Neural cell (in vitro differentiated cells): ENCODE data around the gene CASP9. TPM values are rescaled to one million over a fixed set of nuclear protein-coding genes. Genes with fewer than 3 reads are reported as not detected.

Source experiments
- H2AFZ ChIP-seq: fragments of 200-600, 300-800 bp; sonication (generic), shearing (Covaris generic); 2 replicates; pipeline ENCODE4 v1.6.0; 2014; ENCODE audit warnings: low read depth, mild to moderate bottlenecking, antibody characterized with exemption, low read length, moderate library complexity
- H3F3A ChIP-seq: fragments of 200-600 bp; shearing (Covaris generic); 2 replicates; pipeline ENCODE4 v1.6.1; 2016; ENCODE audit warnings: mild to moderate bottlenecking, moderate library complexity, mixed read lengths, antibody characterized with exemption, low read length; ENCODE audit not compliant: insufficient read depth, poor library complexity, severe bottlenecking
- H3K27ac ChIP-seq: fragments of 200-600, 300-800 bp; sonication (generic), shearing (Covaris generic); 2 replicates; pipeline ENCODE4 v1.5.1; 2014; ENCODE audit warnings: mild to moderate bottlenecking, low read length, moderate library complexity
- H3K27me3 ChIP-seq: fragments of 300-800, 200-600 bp; sonication (generic), shearing (Covaris generic); 2 replicates; pipeline ENCODE4 v1.6.0; 2014; ENCODE audit warnings: mild to moderate bottlenecking, low read depth, low read length, moderate library complexity; ENCODE audit not compliant: insufficient read depth
- H3K36me3 ChIP-seq: fragments of 300-800, 200-600 bp; sonication (generic), shearing (Covaris generic); 2 replicates; pipeline ENCODE4 v1.5.1; 2014; ENCODE audit warnings: mild to moderate bottlenecking, antibody characterized with exemption, low read length, moderate library complexity; ENCODE audit not compliant: insufficient read depth
- H3K4me2 ChIP-seq: fragments of 300-800, 200-600 bp; sonication (generic), shearing (Covaris generic); 2 replicates; pipeline ENCODE4 v1.6.0; 2014; ENCODE audit warnings: mild to moderate bottlenecking, low read length
- H3K4me3 ChIP-seq: fragments of 300-800, 200-600 bp; sonication (generic), shearing (Covaris generic); 2 replicates; pipeline ENCODE4 v1.5.1; 2014; ENCODE audit warnings: mild to moderate bottlenecking, low read length, moderate library complexity
- H3K79me2 ChIP-seq: fragments of 200-600 bp; shearing (Covaris generic); replicated peaks from 2 replicates; pipeline ENCODE4 v1.6.0; 2014; ENCODE audit warnings: mild to moderate bottlenecking, low read length, moderate library complexity; ENCODE audit not compliant: insufficient read depth
- H3K9ac ChIP-seq: fragments of 300-800, 200-600 bp; sonication (generic), shearing (Covaris generic); 2 replicates; pipeline ENCODE4 v1.6.1; 2016; ENCODE audit warnings: mild to moderate bottlenecking, low read length, mixed read lengths
- H3K9me2 ChIP-seq: fragments of 200-600 bp; shearing (Covaris generic); 2 replicates; pipeline ENCODE4 v1.6.1; 2016; ENCODE audit warnings: mild to moderate bottlenecking, low read length, mixed read lengths; ENCODE audit not compliant: insufficient read depth
- H3K9me3 ChIP-seq: fragments of 200-600, 300-800 bp; sonication (generic), shearing (Covaris generic); 2 replicates; pipeline ENCODE4 v1.6.1; 2016; ENCODE audit warnings: mild to moderate bottlenecking, mixed run types, low read length, moderate library complexity, mixed read lengths
- H4K20me1 ChIP-seq: fragments of 200-600 bp; shearing (Covaris generic); 2 replicates; pipeline ENCODE4 v1.6.1; 2016; ENCODE audit warnings: mild to moderate bottlenecking, mixed run types; ENCODE audit not compliant: insufficient read depth
- EP300 ChIP-seq: fragments of 450-650 bp; conservative IDR thresholded peaks from 2 replicates; pipeline ENCODE4 v1.6.1; 2014; ENCODE audit warnings: antibody characterized with exemption, mild to moderate bottlenecking, moderate library complexity; ENCODE audit not compliant: poor library complexity, severe bottlenecking
- EZH2 ChIP-seq: fragments of 200-600, 300-800 bp; shearing (Covaris generic), sonication (generic); IDR thresholded peaks from 2 replicates; pipeline ENCODE4 v1.6.1; 2014; ENCODE audit warnings: antibody characterized with exemption, low read length, borderline replicate concordance, mild to moderate bottlenecking; ENCODE audit not compliant: insufficient read depth, poor library complexity, severe bottlenecking
- MXI1 ChIP-seq: fragments of 450-650 bp; conservative IDR thresholded peaks from 2 replicates; pipeline ENCODE4 v1.6.1; 2014; ENCODE audit warnings: antibody characterized with exemption, mild to moderate bottlenecking; ENCODE audit not compliant: poor library complexity, severe bottlenecking
- POLR2AphosphoS5 ChIP-seq: IDR thresholded peaks from 2 replicates; pipeline ENCODE4 v1.6.1; 2012
- RAD21 ChIP-seq: fragments of 450-650 bp; conservative IDR thresholded peaks from 2 replicates; pipeline ENCODE4 v1.6.1; 2014; ENCODE audit warnings: antibody characterized with exemption, mild to moderate bottlenecking, moderate library complexity
- SMC3 ChIP-seq: fragments of 450-650 bp; conservative IDR thresholded peaks from 2 replicates; pipeline ENCODE4 v1.6.1; 2014; ENCODE audit warnings: antibody characterized with exemption, mild to moderate bottlenecking, moderate library complexity; ENCODE audit not compliant: poor library complexity
- TAF1 ChIP-seq: IDR thresholded peaks from 2 replicates; pipeline ENCODE4 v1.6.1; 2012; ENCODE audit warnings: low read depth
- polyA plus RNA-seq: library from polyadenylated mRNA; depleted of rRNA; stranded (reverse); fragments of >200 nt; gene quantifications from 2 replicates; pipeline ENCODE4 v1.2.3, GENCODE V29; 2014
- TF ChIP-seq, protein P1 (sequence below): IDR thresholded peaks from 2 replicates; pipeline ENCODE4 v1.6.1; 2012; ENCODE audit warnings: borderline replicate concordance
- TF ChIP-seq, protein P2 (sequence below): fragments of 450-650 bp; IDR thresholded peaks from 2 replicates; pipeline ENCODE4 v1.5.1; 2014; ENCODE audit warnings: antibody characterized with exemption, mild to moderate bottlenecking, moderate library complexity; ENCODE audit not compliant: poor library complexity, severe bottlenecking

The CASP9 gene
- polyA plus RNA-seq, 1 donor from 2014 or later = 13.7 TPM

DNA sequence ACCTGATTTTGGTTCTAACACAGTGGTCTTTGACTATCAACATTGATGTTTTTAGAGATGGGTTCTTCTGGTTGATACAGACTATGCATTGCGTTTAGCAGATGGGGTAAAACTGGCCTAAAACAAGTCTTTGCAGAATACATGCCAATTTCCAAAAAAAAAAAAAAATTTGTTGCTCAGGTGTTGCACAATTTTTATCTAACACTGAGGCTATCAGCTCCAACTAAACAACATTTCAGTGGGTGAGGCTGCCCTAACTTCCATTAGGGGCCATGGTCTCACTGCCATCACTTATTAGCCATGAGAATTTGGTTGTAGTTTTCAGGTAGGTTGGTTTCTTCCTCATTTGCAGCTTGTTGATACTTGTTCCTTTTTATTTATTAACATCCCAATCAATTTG, 46.8 kb upstream of the CASP9 start:
- H2AFZ ChIP-seq = no peak overlapping the region
- no peaks in the 10 kb centered on the region for H3F3A ChIP-seq
- H3K9me2 ChIP-seq = no peaks in the 10 kb centered on the region
- no peaks in the 10 kb centered on the region for H3K9me3 ChIP-seq
- no peaks in the 10 kb centered on the region for H3K27me3 ChIP-seq
- TF ChIP-seq POLR2AphosphoS5 (no peak), EP300 (no peak), RAD21 (no peak), EZH2 (no peak), TAF1 (no peak), SMC3 (no peak), MXI1 (no peak)
- TF ChIP-seq, protein P1, sequence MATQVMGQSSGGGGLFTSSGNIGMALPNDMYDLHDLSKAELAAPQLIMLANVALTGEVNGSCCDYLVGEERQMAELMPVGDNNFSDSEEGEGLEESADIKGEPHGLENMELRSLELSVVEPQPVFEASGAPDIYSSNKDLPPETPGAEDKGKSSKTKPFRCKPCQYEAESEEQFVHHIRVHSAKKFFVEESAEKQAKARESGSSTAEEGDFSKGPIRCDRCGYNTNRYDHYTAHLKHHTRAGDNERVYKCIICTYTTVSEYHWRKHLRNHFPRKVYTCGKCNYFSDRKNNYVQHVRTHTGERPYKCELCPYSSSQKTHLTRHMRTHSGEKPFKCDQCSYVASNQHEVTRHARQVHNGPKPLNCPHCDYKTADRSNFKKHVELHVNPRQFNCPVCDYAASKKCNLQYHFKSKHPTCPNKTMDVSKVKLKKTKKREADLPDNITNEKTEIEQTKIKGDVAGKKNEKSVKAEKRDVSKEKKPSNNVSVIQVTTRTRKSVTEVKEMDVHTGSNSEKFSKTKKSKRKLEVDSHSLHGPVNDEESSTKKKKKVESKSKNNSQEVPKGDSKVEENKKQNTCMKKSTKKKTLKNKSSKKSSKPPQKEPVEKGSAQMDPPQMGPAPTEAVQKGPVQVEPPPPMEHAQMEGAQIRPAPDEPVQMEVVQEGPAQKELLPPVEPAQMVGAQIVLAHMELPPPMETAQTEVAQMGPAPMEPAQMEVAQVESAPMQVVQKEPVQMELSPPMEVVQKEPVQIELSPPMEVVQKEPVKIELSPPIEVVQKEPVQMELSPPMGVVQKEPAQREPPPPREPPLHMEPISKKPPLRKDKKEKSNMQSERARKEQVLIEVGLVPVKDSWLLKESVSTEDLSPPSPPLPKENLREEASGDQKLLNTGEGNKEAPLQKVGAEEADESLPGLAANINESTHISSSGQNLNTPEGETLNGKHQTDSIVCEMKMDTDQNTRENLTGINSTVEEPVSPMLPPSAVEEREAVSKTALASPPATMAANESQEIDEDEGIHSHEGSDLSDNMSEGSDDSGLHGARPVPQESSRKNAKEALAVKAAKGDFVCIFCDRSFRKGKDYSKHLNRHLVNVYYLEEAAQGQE = no peak
- TF ChIP-seq, protein P2, sequence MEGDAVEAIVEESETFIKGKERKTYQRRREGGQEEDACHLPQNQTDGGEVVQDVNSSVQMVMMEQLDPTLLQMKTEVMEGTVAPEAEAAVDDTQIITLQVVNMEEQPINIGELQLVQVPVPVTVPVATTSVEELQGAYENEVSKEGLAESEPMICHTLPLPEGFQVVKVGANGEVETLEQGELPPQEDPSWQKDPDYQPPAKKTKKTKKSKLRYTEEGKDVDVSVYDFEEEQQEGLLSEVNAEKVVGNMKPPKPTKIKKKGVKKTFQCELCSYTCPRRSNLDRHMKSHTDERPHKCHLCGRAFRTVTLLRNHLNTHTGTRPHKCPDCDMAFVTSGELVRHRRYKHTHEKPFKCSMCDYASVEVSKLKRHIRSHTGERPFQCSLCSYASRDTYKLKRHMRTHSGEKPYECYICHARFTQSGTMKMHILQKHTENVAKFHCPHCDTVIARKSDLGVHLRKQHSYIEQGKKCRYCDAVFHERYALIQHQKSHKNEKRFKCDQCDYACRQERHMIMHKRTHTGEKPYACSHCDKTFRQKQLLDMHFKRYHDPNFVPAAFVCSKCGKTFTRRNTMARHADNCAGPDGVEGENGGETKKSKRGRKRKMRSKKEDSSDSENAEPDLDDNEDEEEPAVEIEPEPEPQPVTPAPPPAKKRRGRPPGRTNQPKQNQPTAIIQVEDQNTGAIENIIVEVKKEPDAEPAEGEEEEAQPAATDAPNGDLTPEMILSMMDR = no peak
- no peak overlapping the region for H3K9ac ChIP-seq
- peaks cover 5% of the 10 kb centered on the region for H3K36me3 ChIP-seq
- no peak overlapping the region for H3K4me3 ChIP-seq
- no peak overlapping the region for H3K27ac ChIP-seq
- H3K79me2 ChIP-seq = no peaks in the 10 kb centered on the region
- no peaks in the 10 kb centered on the region for H4K20me1 ChIP-seq
- no peak overlapping the region for H3K4me2 ChIP-seq

DNA sequence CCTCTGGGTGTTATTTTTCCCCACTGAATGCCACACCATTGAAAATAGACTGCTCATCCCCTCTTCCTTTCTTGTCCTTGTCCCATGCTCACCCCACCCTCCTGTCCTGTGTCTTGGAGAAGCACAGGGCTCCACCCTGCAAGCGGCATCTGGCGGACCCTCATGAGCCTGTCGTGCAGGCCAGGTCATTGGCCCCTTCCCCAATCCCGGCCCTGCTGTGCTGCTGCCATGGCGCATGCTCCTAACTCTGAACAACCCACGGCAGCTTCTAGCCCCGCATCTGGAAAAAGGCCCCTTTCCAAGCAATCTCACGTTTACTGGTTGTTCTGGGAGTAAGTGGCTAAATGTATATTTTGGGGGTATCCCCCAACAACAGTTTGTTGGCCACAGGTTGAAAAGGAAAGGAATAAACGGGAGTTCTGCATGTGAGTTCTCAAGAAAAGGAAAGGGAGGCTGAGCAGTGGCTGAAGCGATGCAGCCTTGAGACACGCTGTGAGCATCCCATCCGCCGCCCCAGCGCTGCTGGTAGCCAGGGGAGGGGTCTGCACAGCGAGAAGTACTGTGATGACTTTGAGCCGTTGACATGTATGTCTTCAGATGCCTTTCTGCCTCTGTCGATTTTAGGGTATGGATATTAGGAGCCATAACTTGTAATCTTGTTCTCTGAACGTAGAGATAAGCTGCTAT, 44.5 kb upstream of the CASP9 start:
- no peak overlapping the region for H3K9ac ChIP-seq
- no peak overlapping the region for H3K4me3 ChIP-seq
- no peaks in the 10 kb centered on the region for H3K27me3 ChIP-seq
- no peaks in the 10 kb centered on the region for H4K20me1 ChIP-seq
- no peak overlapping the region for H2AFZ ChIP-seq
- H3K36me3 ChIP-seq = no peaks in the 10 kb centered on the region
- H3F3A ChIP-seq = no peaks in the 10 kb centered on the region
- TF ChIP-seq RAD21 (no peak), EZH2 (no peak), POLR2AphosphoS5 (no peak), EP300 (no peak), TAF1 (no peak), MXI1 (no peak)
- TF ChIP-seq, protein P2 = no peak
- TF ChIP-seq, protein P1 = no peak
- H3K79me2 ChIP-seq = no peaks in the 10 kb centered on the region
- no peak overlapping the region for H3K27ac ChIP-seq
- no peaks in the 10 kb centered on the region for H3K9me2 ChIP-seq
- no peak overlapping the region for H3K4me2 ChIP-seq
- H3K9me3 ChIP-seq = no peaks in the 10 kb centered on the region
